Measurements from ENCODE around the gene TGFB3. TPM values are rescaled to one million over a fixed set of nuclear protein-coding genes. Genes with fewer than 3 reads are reported as not detected.

Gene TGFB3
- total and polyA plus RNA-seq, 9 of the 15 experiments (the other 6 are each of a cell fraction or from before 2014, with no cell fraction given), result 0.39 to 2.0 (median 1.0) TPM

DNA sequence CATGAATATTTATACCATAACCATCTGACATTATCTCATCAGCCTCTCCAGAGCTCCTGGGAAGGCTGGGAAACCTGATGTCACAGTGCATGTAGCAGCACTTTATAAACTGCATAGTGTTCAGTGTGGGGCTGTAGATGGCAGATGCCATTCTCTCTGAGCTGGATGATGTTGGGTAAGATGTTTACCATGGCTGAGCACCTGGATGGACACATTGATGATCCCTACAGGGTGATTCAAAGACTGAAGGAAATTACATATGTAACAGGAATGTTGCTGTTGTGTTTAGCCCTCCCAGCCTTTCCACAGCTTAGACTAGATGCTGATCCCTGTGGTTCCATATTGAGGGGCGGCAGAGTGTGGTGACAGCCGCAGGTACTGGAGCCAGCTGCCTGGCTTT is 41.2 kb upstream of the TGFB3 start:
- no TSS peak for BruUV-seq (replicated peaks)
- intact Hi-C loops (cut with micrococcal nuclease), result no loop called here
- H3K27me3 ChIP-seq (ENCODE audit: control insufficient read depth in 2 of 2, insufficient read depth in 2 of 2, low read length in 2 of 2), result no peaks in the 10 kb centered on the region

DNA sequence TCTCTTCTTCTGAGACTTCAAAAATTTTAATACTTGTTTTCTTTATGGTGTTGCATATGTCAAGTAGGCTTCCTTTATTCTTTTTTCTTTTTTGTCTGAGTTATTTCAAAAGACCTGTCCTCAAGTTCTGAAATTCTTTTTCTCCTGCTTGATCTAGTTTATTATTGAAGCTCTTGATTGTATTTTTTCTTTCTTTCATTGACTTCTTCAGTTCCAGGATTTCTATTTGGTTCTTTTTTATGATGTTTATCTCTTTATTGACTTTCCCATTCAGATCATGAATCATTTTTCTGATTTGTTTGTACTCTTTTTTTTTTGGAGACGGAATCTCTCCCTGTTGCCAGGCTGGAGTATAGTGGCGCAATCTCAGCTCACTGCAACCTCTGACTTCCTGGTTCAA is 37.9 kb upstream of the TGFB3 start:
- FAIRE-seq (no peak), ATAC-seq (no peak), DNase-seq (ENCODE audit: extremely low read depth in 1 of 4, low spot score in 3 of 4) (no peak)
- H3K79me2 ChIP-seq (ENCODE audit: control insufficient read depth, insufficient read depth, low read length), result no peaks in the 10 kb centered on the region
- CTCF ChIA-PET (ENCODE audit: low intra/inter-chr PET ratio), result no interaction called here
- WGBS (ENCODE audit: insufficient coverage, low coverage, missing lambda C conversion rate), result 67% methylated on average over 1 of the region's 2 CpGs
- intact Hi-C loops (cut with micrococcal nuclease) (no loop called here), in situ Hi-C loops (cut with MboI) (no loop called here)
- no peak for TF ChIP-seq RAD21 (CRISPR knock-in tag; conservative IDR thresholded peaks at IDR 0.05 in 1 of 2, IDR thresholded peaks at IDR 0.05 in 1 of 2)
- TF ChIP-seq, protein P1, sequence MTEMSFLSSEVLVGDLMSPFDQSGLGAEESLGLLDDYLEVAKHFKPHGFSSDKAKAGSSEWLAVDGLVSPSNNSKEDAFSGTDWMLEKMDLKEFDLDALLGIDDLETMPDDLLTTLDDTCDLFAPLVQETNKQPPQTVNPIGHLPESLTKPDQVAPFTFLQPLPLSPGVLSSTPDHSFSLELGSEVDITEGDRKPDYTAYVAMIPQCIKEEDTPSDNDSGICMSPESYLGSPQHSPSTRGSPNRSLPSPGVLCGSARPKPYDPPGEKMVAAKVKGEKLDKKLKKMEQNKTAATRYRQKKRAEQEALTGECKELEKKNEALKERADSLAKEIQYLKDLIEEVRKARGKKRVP (CRISPR knock-in tag; IDR thresholded peaks at IDR 0.05), result no peak
- TF ChIP-seq FOXK1 (CRISPR knock-in tag; IDR thresholded peaks at IDR 0.05; ENCODE audit: borderline replicate concordance), result no peak
- peak; percentile 48; the same call in 1 of the 2 replicates for TF ChIP-seq TRIM28 (IDR thresholded peaks at IDR 0.05)
- TF ChIP-seq, protein P2, sequence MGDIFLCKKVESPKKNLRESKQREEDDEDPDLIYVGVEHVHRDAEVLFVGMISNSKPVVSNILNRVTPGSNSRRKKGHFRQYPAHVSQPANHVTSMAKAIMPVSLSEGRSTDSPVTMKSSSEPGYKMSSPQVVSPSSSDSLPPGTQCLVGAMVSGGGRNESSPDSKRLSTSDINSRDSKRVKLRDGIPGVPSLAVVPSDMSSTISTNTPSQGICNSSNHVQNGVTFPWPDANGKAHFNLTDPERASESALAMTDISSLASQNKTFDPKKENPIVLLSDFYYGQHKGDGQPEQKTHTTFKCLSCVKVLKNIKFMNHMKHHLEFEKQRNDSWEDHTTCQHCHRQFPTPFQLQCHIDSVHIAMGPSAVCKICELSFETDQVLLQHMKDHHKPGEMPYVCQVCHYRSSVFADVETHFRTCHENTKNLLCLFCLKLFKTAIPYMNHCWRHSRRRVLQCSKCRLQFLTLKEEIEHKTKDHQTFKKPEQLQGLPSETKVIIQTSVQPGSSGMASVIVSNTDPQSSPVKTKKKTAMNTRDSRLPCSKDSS (IDR thresholded peaks at IDR 0.05; ENCODE audit: low read depth, partially characterized antibody), result peak; percentile 31
- TF ChIP-seq PURB (CRISPR knock-in tag; IDR thresholded peaks at IDR 0.05; ENCODE audit: low read depth), result no peak
- no peak for TF ChIP-seq KAT2B (IDR thresholded peaks at IDR 0.05; ENCODE audit: low read depth, low read length)
- TF ChIP-seq ZNF354B (CRISPR knock-in tag; IDR thresholded peaks at IDR 0.05), result no peak
- no peak overlapping the region for H3K27ac ChIP-seq (ENCODE audit: extremely low read depth, low read depth, low read length)
- no peaks in the 10 kb centered on the region for H4K20me1 ChIP-seq (replicated peaks; ENCODE audit: control insufficient read depth, insufficient read depth, low read length)
- H3K9me1 ChIP-seq (ENCODE audit: control insufficient read depth, insufficient read depth, low read length), result no peaks in the 10 kb centered on the region
- no peaks in the 10 kb centered on the region for H3K4me1 ChIP-seq (replicated peaks in 1 of 2; ENCODE audit: control insufficient read depth in 2 of 2, insufficient read depth in 2 of 2, low read length in 2 of 2)
- POLR2A ChIA-PET, result no interaction called here
- no peaks in the 10 kb centered on the region for H3K27me3 ChIP-seq (ENCODE audit: control insufficient read depth in 2 of 2, insufficient read depth in 2 of 2, low read length in 2 of 2)
- no peaks in the 10 kb centered on the region for H3K36me3 ChIP-seq (ENCODE audit: control insufficient read depth, insufficient read depth, low read length)
- H3K9me3 ChIP-seq (replicated peaks; ENCODE audit: control insufficient read depth, insufficient read depth, low read depth, low read length), result 0 out of 2 replicates have a peak, but pooled peaks cover 2% of the 10 kb centered on the region
- no peak overlapping the region for H3K4me3 ChIP-seq
- BruUV-seq (replicated peaks), result no TSS peak
- H3K9ac ChIP-seq (ENCODE audit: insufficient read depth in 1 of 2, low read depth in 2 of 2, low read length in 2 of 2), result no peak overlapping the region
- H2AFZ ChIP-seq (ENCODE audit: low read depth, low read length), result no peak overlapping the region
- H3K4me2 ChIP-seq (ENCODE audit: insufficient read depth, low read length), result no peak overlapping the region

More for the DNA sequence above, 41.2 kb upstream of the TGFB3 start:
- Histone ChIP-seq H3K4me1 (replicated peaks in 1 of 2; ENCODE audit: control insufficient read depth in 2 of 2, insufficient read depth in 2 of 2, low read length in 2 of 2) (no peaks in the 10 kb centered on the region), H4K20me1 (replicated peaks; ENCODE audit: control insufficient read depth, insufficient read depth, low read length) (no peaks in the 10 kb centered on the region), H3K4me3 (no peak overlapping the region), H3K4me2 (ENCODE audit: insufficient read depth, low read length) (no peak overlapping the region), H3K36me3 (ENCODE audit: control insufficient read depth, insufficient read depth, low read length) (no peaks in the 10 kb centered on the region), H3K79me2 (ENCODE audit: control insufficient read depth, insufficient read depth, low read length) (no peaks in the 10 kb centered on the region), H3K9me3 (replicated peaks; ENCODE audit: control insufficient read depth, insufficient read depth, low read depth, low read length) (0 out of 2 replicates have a peak, but pooled peaks cover 2% of the 10 kb centered on the region), H3K9ac (ENCODE audit: insufficient read depth in 1 of 2, low read depth in 2 of 2, low read length in 2 of 2) (no peak overlapping the region), H3K27ac (ENCODE audit: extremely low read depth, low read depth, low read length) (no peak overlapping the region), H3K9me1 (ENCODE audit: control insufficient read depth, insufficient read depth, low read length) (no peaks in the 10 kb centered on the region), H2AFZ (ENCODE audit: low read depth, low read length) (no peak overlapping the region)
- POLR2A ChIA-PET, result no interaction called here
- in situ Hi-C loops (cut with MboI), result no loop called here
- 24% methylated on average over 2 of the region's 2 CpGs for WGBS (ENCODE audit: insufficient coverage, low coverage, missing lambda C conversion rate)
- no peak for ATAC-seq
- FAIRE-seq, result no peak
- DNase-seq (ENCODE audit: extremely low read depth in 1 of 4, low spot score in 3 of 4), result no peak
- CTCF ChIA-PET (ENCODE audit: low intra/inter-chr PET ratio), result no interaction called here
- TF ChIP-seq SMARCA5 (IDR thresholded peaks at IDR 0.05) (no peak), MYC (IDR thresholded peaks at IDR 0.05; ENCODE audit: low read depth, low read length) (no peak), MYC (CRISPR knock-in tag; IDR thresholded peaks at IDR 0.05; ENCODE audit: borderline replicate concordance, low read depth) (no peak)

Measured in K562 (cell line).